Neural crest cell (in vitro differentiated cells): Measurements from ENCODE around the gene HDAC1. TPM values are rescaled to one million over a fixed set of nuclear protein-coding genes. Genes with fewer than 3 reads are reported as not detected.

ENCODE experiments used
- DNase-seq: peaks from one replicate; pipeline ENCODE4 v3.0.0; 2021; ENCODE audit warnings: low read depth, mixed read lengths, low spot score
- H3K27ac Mint-ChIP-seq: one replicate; pipeline ENCODE4 v1.8.0; 2021; ENCODE audit warnings: mild to moderate bottlenecking, mixed read lengths; ENCODE audit not compliant: unreplicated experiment
- H3K27me3 Mint-ChIP-seq: 2 replicates; pipeline ENCODE4 v1.8.0; 2021; ENCODE audit warnings: low read depth, mild to moderate bottlenecking, mixed read lengths
- H3K36me3 Mint-ChIP-seq: 2 replicates; pipeline ENCODE4 v1.8.0; 2021; ENCODE audit warnings: low read depth, mild to moderate bottlenecking, mixed read lengths
- H3K4me1 Mint-ChIP-seq: 2 replicates; pipeline ENCODE4 v1.8.0; 2021; ENCODE audit warnings: mixed read lengths
- H3K4me3 Mint-ChIP-seq: one replicate; pipeline ENCODE4 v1.8.0; 2021; ENCODE audit warnings: mild to moderate bottlenecking, mixed read lengths
- H3K9me3 Mint-ChIP-seq: 2 replicates; pipeline ENCODE4 v1.8.0; 2021; ENCODE audit warnings: mixed read lengths
- total RNA-seq: library from RNA; stranded (reverse); gene quantifications from 2 replicates; pipeline ENCODE4 v1.2.1, GENCODE V29; 2021
- TF ChIP-seq, protein P1 (sequence below): fragments of 200-600 bp; sonication (generic); conservative IDR thresholded peaks from 2 replicates; pipeline ENCODE4 v1.5.0; 2021; ENCODE audit warnings: antibody characterized with exemption, mild to moderate bottlenecking

Gene HDAC1
- total RNA-seq, 1 donor from 2014 or later = 130 TPM

DNA sequence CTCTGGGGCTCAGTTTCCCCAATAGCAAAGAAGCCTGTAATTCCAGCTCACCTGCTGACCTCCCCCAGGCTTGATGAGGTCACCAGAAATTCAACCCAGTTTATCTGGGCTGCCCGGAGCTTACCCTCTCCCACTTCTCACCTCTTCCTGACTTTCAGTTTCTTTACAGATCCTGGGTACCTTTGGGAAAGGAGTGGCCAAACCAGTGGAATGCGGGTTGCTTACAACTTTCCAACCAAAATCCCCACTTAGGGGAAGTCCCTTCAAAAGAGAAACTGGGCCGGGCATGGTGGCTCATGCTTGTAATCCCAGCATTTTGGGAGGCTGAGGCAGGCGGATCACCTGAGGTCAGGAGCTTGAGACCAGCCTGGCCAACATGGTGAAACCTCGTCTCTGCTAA lies 50.1 kb downstream of the HDAC1 start:
- no peak for DNase-seq
- H3K27me3 Mint-ChIP-seq = peaks cover 2% of the 10 kb centered on the region
- H3K36me3 Mint-ChIP-seq = no peaks in the 10 kb centered on the region
- TF ChIP-seq, protein P1, sequence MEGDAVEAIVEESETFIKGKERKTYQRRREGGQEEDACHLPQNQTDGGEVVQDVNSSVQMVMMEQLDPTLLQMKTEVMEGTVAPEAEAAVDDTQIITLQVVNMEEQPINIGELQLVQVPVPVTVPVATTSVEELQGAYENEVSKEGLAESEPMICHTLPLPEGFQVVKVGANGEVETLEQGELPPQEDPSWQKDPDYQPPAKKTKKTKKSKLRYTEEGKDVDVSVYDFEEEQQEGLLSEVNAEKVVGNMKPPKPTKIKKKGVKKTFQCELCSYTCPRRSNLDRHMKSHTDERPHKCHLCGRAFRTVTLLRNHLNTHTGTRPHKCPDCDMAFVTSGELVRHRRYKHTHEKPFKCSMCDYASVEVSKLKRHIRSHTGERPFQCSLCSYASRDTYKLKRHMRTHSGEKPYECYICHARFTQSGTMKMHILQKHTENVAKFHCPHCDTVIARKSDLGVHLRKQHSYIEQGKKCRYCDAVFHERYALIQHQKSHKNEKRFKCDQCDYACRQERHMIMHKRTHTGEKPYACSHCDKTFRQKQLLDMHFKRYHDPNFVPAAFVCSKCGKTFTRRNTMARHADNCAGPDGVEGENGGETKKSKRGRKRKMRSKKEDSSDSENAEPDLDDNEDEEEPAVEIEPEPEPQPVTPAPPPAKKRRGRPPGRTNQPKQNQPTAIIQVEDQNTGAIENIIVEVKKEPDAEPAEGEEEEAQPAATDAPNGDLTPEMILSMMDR = no peak
- H3K9me3 Mint-ChIP-seq = no peaks in the 10 kb centered on the region
- no peak overlapping the region for H3K27ac Mint-ChIP-seq
- no peak overlapping the region for H3K4me3 Mint-ChIP-seq
- peaks cover 46% of the 10 kb centered on the region for H3K4me1 Mint-ChIP-seq

DNA sequence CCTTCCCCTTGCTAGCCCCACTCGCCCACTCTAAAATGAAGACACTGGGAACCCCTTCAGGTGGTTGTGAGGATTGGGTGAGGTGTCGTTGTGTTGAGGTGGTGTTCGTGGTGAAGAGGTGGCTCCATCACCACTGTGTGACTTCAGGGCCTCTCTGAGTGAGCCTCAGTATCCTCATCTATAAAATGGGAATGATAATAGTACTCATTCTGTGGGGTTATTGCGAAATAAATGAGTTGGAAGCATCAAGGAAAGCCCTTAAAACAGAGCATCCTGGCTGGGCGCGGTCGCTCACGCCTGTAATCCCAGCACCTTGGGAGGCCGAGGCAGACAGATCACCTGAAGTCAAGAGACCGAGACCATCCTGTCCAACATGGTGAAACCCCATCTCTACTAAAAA lies 50.8 kb downstream of the HDAC1 start:
- H3K27me3 Mint-ChIP-seq = peaks cover 2% of the 10 kb centered on the region
- no peak overlapping the region for H3K27ac Mint-ChIP-seq
- H3K4me3 Mint-ChIP-seq = no peak overlapping the region

DNA sequence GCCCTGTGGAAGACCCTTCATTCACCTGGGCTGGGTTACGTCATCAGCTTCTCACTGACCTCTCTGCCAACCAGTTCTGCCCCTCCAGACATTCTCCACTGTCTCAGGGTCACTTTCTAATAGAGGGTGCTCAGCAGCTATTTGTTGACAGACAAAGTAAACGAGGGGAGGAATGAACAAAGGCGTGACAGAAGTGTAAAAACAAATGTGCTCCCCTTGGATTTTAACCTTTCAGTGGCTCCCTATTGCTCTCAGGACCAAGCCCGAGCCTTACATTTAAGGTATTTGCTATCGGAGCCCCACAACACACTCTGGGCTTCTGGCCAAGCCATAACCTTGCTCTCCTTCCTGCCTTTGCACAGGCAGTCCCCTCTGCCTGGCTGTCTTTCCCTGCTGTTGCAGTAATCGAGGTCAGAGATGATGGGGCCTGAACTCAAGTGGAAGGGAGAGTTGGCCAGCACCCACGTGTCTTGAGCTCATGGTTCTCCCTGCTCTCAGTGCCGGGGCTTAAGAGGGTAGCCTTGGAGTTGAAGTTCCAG lies 53.5 kb downstream of the HDAC1 start:
- H3K4me1 Mint-ChIP-seq = peaks cover 38% of the 10 kb centered on the region
- no peak overlapping the region for H3K27ac Mint-ChIP-seq
- no peak for DNase-seq
- peaks cover under 1% of the 10 kb centered on the region for H3K9me3 Mint-ChIP-seq
- peaks cover 3% of the 10 kb centered on the region for H3K36me3 Mint-ChIP-seq
- peaks cover 4% of the 10 kb centered on the region for H3K27me3 Mint-ChIP-seq
- TF ChIP-seq, protein P1 = no peak
- peak overlapping the region; percentile 8 for H3K4me3 Mint-ChIP-seq

More for the DNA sequence above, 50.8 kb downstream of the HDAC1 start:
- TF ChIP-seq, protein P1 = no peak
- no peak for DNase-seq
- no peaks in the 10 kb centered on the region for H3K9me3 Mint-ChIP-seq
- peaks cover 42% of the 10 kb centered on the region for H3K4me1 Mint-ChIP-seq
- H3K36me3 Mint-ChIP-seq = no peaks in the 10 kb centered on the region

DNA sequence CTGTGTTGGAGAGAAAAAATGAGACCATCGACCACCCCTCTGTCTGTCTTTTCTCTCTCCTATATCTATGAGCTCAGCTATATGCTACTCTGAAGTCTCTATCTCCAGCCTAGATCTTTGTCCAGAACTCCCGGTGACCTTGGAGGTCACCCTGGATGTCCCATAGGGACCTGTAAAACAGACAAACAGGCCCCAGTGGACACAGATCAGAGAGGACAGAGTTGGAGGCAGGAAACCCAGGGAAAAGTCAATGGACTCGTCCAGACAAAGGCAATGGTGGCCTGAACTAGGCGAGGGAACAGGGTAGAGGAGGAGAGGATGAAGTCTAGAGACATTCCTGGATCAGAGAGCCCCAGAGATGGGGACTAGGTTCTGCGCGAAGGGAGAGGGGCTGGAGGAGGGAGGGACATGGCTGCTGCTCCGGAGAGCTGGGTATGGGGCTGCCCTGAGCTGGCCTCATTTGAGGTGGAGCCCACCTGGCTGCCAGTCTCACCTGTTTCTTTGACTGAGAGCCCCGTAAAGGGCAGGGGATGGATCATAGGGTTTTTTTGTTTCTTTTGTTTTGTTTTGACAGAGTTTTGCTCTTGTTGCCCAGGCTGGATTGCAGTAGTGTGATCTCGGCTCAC lies 54.8 kb downstream of the HDAC1 start:
- Mint-ChIP-seq H3K9me3 (peaks cover 4% of the 10 kb centered on the region), H3K27me3 (peaks cover 4% of the 10 kb centered on the region), H3K4me3 (peak overlapping the region; percentile 72), H3K27ac (peak overlapping the region; percentile 30), H3K36me3 (peaks cover 5% of the 10 kb centered on the region), H3K4me1 (peaks cover 36% of the 10 kb centered on the region)
- no peak for DNase-seq
- TF ChIP-seq, protein P1 = no peak

DNA sequence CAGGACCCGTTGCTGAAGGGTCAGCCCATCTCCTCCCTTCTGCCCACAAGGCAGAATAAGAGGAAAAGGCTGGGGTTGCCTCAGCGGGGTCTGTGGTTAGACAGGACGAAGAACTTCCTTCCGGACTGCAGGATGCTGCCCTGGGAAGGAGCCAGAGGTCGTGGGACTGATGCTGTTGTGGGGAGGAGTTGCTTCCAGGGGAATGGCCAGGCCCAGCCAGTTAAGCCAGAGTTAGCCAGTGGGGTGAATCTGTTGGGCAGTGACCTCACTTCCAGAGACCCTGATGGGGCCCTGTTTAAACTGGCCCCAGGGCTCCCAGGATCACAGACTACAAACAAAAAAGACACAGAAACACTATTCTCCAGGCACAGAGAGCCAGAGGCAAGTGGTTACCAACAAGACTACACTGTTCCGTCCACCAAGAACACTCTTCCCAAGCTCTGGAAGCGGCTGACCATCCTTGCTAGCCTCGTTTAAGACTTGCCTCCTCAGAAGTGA lies 57.4 kb downstream of the HDAC1 start:
- Mint-ChIP-seq H3K36me3 (peaks cover 5% of the 10 kb centered on the region), H3K9me3 (peaks cover 4% of the 10 kb centered on the region), H3K27ac (peak overlapping the region; percentile 95), H3K4me1 (peaks cover 55% of the 10 kb centered on the region), H3K27me3 (peaks cover 4% of the 10 kb centered on the region), H3K4me3 (peak overlapping the region; percentile 90)
- TF ChIP-seq, protein P1 = no peak
- DNase-seq = no peak
